ENCODE measurements around the gene ST6GALNAC1. TPM values are rescaled to one million over a fixed set of nuclear protein-coding genes. Genes with fewer than 3 reads are reported as not detected.

ST6GALNAC1 gene
- total and polyA plus RNA-seq, 4 donors = 0.16 to 2.1 (median 0.21) TPM; not detected in 1

- Histone ChIP-seq H3K27me3 (ENCODE audit: control insufficient read depth in 4 of 4, insufficient read depth in 4 of 4, low read length in 3 of 4) (no peaks in the 10 kb centered on the region), H3K9me3 (ENCODE audit: control insufficient read depth in 4 of 4, low read length in 3 of 4) (no peaks in the 10 kb centered on the region), H3K4me1 (ENCODE audit: control insufficient read depth in 4 of 4, insufficient read depth in 4 of 4, low read length in 3 of 4) (peaks cover 0 to 3% (median 0%) of the 10 kb centered on the region in 4 donors), H3K4me3 (ENCODE audit: low read depth in 1 of 3, low read length in 3 of 3) (no peak overlapping the region), H3K36me3 (ENCODE audit: control insufficient read depth in 4 of 4, insufficient read depth in 3 of 4, low read depth in 1 of 4, low read length in 3 of 4) (no peaks in the 10 kb centered on the region), H3K9ac (ENCODE audit: low read depth in 1 of 2, low read length in 2 of 2) (no peak overlapping the region), H3K27ac (ENCODE audit: low read depth in 1 of 2, low read length in 2 of 2) (no peak overlapping the region)
- TF ChIP-seq JUND (IDR thresholded peaks at IDR 0.05) (no peak), SP1 (IDR thresholded peaks at IDR 0.05) (no peak), GABPA (IDR thresholded peaks at IDR 0.05 in 1 of 2, conservative IDR thresholded peaks at IDR 0.05 in 1 of 2) (no peak), EGR1 (IDR thresholded peaks at IDR 0.05; ENCODE audit: low read depth in 2 of 2) (no peak), TAF1 (conservative IDR thresholded peaks at IDR 0.05) (no peak), RAD21 (IDR thresholded peaks at IDR 0.05) (no peak), ZBTB33 (IDR thresholded peaks at IDR 0.05) (no peak), FOXA1 (IDR thresholded peaks at IDR 0.05) (no peak), MAX (IDR thresholded peaks at IDR 0.05) (no peak), RXRA (IDR thresholded peaks at IDR 0.05) (no peak), CTCF (IDR thresholded peaks at IDR 0.05; ENCODE audit: low read depth, low read length, missing input control) (no peak), YY1 (IDR thresholded peaks at IDR 0.05) (no peak), HNF4G (IDR thresholded peaks at IDR 0.05) (no peak), REST (IDR thresholded peaks at IDR 0.05) (no peak)
- DNase-seq (ENCODE audit: low spot score) = no peak
- WGBS = 73% methylated on average over 11 of the region's 11 CpGs
Measured at GRCh38 chr17:76626442-76626841, 17.1 kb downstream of the ST6GALNAC1 start.

GRCh38 chr17:76625496-76625895 lies 18.1 kb downstream of the ST6GALNAC1 start:
- WGBS = 88% methylated on average over 6 of the region's 6 CpGs
- no peak for DNase-seq (ENCODE audit: low spot score)
- Histone ChIP-seq H3K4me3 (ENCODE audit: low read depth in 1 of 3, low read length in 3 of 3) (no peak overlapping the region), H3K9ac (ENCODE audit: low read depth in 1 of 2, low read length in 2 of 2) (no peak overlapping the region), H3K27ac (ENCODE audit: low read depth in 1 of 2, low read length in 2 of 2) (no peak overlapping the region), H3K9me3 (ENCODE audit: control insufficient read depth in 4 of 4, low read length in 3 of 4) (no peaks in the 10 kb centered on the region), H3K27me3 (ENCODE audit: control insufficient read depth in 4 of 4, insufficient read depth in 4 of 4, low read length in 3 of 4) (no peaks in the 10 kb centered on the region), H3K4me1 (ENCODE audit: control insufficient read depth in 4 of 4, insufficient read depth in 4 of 4, low read length in 3 of 4) (peaks cover 0 to 3% (median 0%) of the 10 kb centered on the region in 4 donors), H3K36me3 (ENCODE audit: control insufficient read depth in 4 of 4, insufficient read depth in 3 of 4, low read depth in 1 of 4, low read length in 3 of 4) (no peaks in the 10 kb centered on the region)
- no peak for TF ChIP-seq CTCF (IDR thresholded peaks at IDR 0.05; ENCODE audit: low read depth, low read length, missing input control)
- no peak for TF ChIP-seq SP1 (IDR thresholded peaks at IDR 0.05)
- TF ChIP-seq ATF3 (IDR thresholded peaks at IDR 0.05) = no peak
- no peak for TF ChIP-seq TAF1 (conservative IDR thresholded peaks at IDR 0.05)
- no peak for TF ChIP-seq FOXA1 (IDR thresholded peaks at IDR 0.05)
- TF ChIP-seq EGR1 (IDR thresholded peaks at IDR 0.05; ENCODE audit: low read depth in 2 of 2) = no peak
- TF ChIP-seq RAD21 (IDR thresholded peaks at IDR 0.05) = no peak
- no peak for TF ChIP-seq HNF4A (conservative IDR thresholded peaks at IDR 0.05)
- no peak for TF ChIP-seq RXRA (IDR thresholded peaks at IDR 0.05)
- TF ChIP-seq REST (IDR thresholded peaks at IDR 0.05) = no peak
- no peak for TF ChIP-seq HNF4G (IDR thresholded peaks at IDR 0.05)
- no peak for TF ChIP-seq YY1 (IDR thresholded peaks at IDR 0.05)
- no peak for TF ChIP-seq FOXA2 (IDR thresholded peaks at IDR 0.05)
- TF ChIP-seq GABPA (IDR thresholded peaks at IDR 0.05 in 1 of 2, conservative IDR thresholded peaks at IDR 0.05 in 1 of 2) = no peak
- no peak for TF ChIP-seq JUND (IDR thresholded peaks at IDR 0.05)
- no peak for TF ChIP-seq NR2F2 (IDR thresholded peaks at IDR 0.05)
